Caco-2 (cell line): ENCODE data around the gene DLEC1. TPM values are rescaled to one million over a fixed set of nuclear protein-coding genes. Genes with fewer than 3 reads are reported as not detected.
"Not testable (repeated sequence)": the region's sequence is repeated elsewhere in the genome, so short reads cannot be mapped to it uniquely, and the experiment has no call there.

Experiments used
- BruUV-seq: library from RNA; stranded (reverse); fragments of 400-500 nt; replicated peaks from 2 replicates; lab custom pipeline; 2021; lab: Mats Ljungman, UMichigan
- CTCF ChIA-PET: fragments of 300-600 bp; sonication (Branson Sonifier 250); formaldehyde crosslinking; loops from one replicate; lab custom pipeline; 2022; ENCODE audit warnings: antibody characterized with exemption; lab: Charles Lee
- POLR2A ChIA-PET: fragments of 300-600 bp; sonication (Branson Sonifier 250); formaldehyde crosslinking; loops from one replicate; lab custom pipeline; 2022; ENCODE audit warnings: antibody characterized with exemption; lab: Charles Lee
- DNase-seq, 2 experiments: peaks; one replicate each; pipeline versions ENCODE4 v3.0.0 to v3.0.0-alpha.2; 2020 to 2022
- H3K27me3 ChIP-seq: replicated peaks from 2 replicates; pipeline ENCODE4 v1.6.0; 2011; ENCODE audit warnings: low read length; ENCODE audit not compliant: control insufficient read depth, insufficient read depth
- H3K36me3 ChIP-seq: 2 replicates; pipeline ENCODE4 v1.5.1; 2011; ENCODE audit warnings: low read length; ENCODE audit not compliant: control insufficient read depth, insufficient read depth
- H3K4me1 ChIP-seq: fragments of 250-450 bp; sonication (Bioruptor Pico); 2 replicates; pipeline ENCODE4 v1.5.1; 2020; ENCODE audit warnings: mild to moderate bottlenecking
- H3K4me3 ChIP-seq: 2 replicates; pipeline ENCODE4 v1.5.1; 2011; ENCODE audit warnings: low read depth, mild to moderate bottlenecking, control low read depth, low read length
- H3K9me3 ChIP-seq: fragments of 250-450 bp; sonication (Bioruptor Pico); 2 replicates; pipeline ENCODE4 v1.5.1; 2020; ENCODE audit warnings: mild to moderate bottlenecking, moderate library complexity
- H3K27ac Mint-ChIP-seq: one replicate; pipeline ENCODE4 v1.8.0; 2022; ENCODE audit warnings: mixed read lengths; ENCODE audit not compliant: unreplicated experiment
- H3K27me3 Mint-ChIP-seq: one replicate; pipeline ENCODE4 v1.8.0; 2022; ENCODE audit warnings: mixed read lengths; ENCODE audit not compliant: insufficient read depth, unreplicated experiment
- H3K36me3 Mint-ChIP-seq: one replicate; pipeline ENCODE4 v1.8.0; 2022; ENCODE audit warnings: mild to moderate bottlenecking, mixed read lengths; ENCODE audit not compliant: insufficient read depth, unreplicated experiment
- H3K4me1 Mint-ChIP-seq: one replicate; pipeline ENCODE4 v1.8.0; 2022; ENCODE audit warnings: low read depth, mixed read lengths; ENCODE audit not compliant: unreplicated experiment
- H3K4me3 Mint-ChIP-seq: one replicate; pipeline ENCODE4 v1.8.0; 2022; ENCODE audit warnings: mild to moderate bottlenecking, moderate library complexity, mixed read lengths; ENCODE audit not compliant: unreplicated experiment
- H3K9me3 Mint-ChIP-seq: one replicate; pipeline ENCODE4 v1.8.0; 2022; ENCODE audit warnings: mixed read lengths; ENCODE audit not compliant: unreplicated experiment
- CTCF ChIP-seq, 2 experiments: fragments of 200-600 bp in 1 of 2; IDR thresholded peaks; 1 replicate in 1 of 2; 2 replicates in 1 of 2; pipeline versions ENCODE4 v1.5.1 to v1.8.0; 2011 to 2022; ENCODE audit warnings: antibody characterized with exemption in 1 of 2, control low read depth in 1 of 2, inconsistent platforms in 1 of 2, low read depth in 1 of 2, low read length in 1 of 2, mild to moderate bottlenecking in 1 of 2, moderate library complexity in 1 of 2; ENCODE audit not compliant: insufficient read depth in 1 of 2, severe bottlenecking in 1 of 2, unreplicated experiment in 1 of 2
- intact Hi-C: fragments of 100-400 bp; cut with micrococcal nuclease; formaldehyde crosslinking; loops from one replicate; pipeline ENCODE4 v1.10.0; 2022; ENCODE audit not compliant: unreplicated experiment
- total RNA-seq: library from RNA; stranded (reverse); gene quantifications from 2 replicates; pipeline ENCODE4 v1.2.3, GENCODE V29; 2022

Gene DLEC1
- total RNA-seq, 1 experiment from 2014 or later, result 0.11 TPM

GRCh38 chr3:38131621-38132369, 92.8 kb downstream of the DLEC1 start:
- H3K36me3 ChIP-seq, result peaks cover 26% of the 10 kb centered on the region
- no TSS peak for BruUV-seq
- no peaks in the 10 kb centered on the region for H3K27me3 ChIP-seq
- Mint-ChIP-seq H3K27me3 (no peaks in the 10 kb centered on the region), H3K4me3 (no peak overlapping the region), H3K36me3 (peaks cover 88% of the 10 kb centered on the region), H3K27ac (peak overlapping the region; percentile 82), H3K4me1 (peaks cover 24% of the 10 kb centered on the region), H3K9me3 (no peaks in the 10 kb centered on the region)
- intact Hi-C loops, result loop anchor here (10.0 kb wide), 1 partner anchor 323 kb away; the partner anchor contains the start of gene ACVR2B
- TF ChIP-seq CTCF (IDR thresholded peaks at IDR 0.05; ENCODE audit: insufficient read depth in 1 of 2, low read depth in 1 of 2, low read length in 1 of 2, severe bottlenecking in 1 of 2, unreplicated experiment in 1 of 2), result peak in 1 of 2 experiments; percentile 30
- CTCF ChIA-PET, result no interaction called here
- POLR2A ChIA-PET, result no interaction called here
- H3K9me3 ChIP-seq, result no peaks in the 10 kb centered on the region
- no peak overlapping the region for H3K4me3 ChIP-seq
- peaks cover 66% of the 10 kb centered on the region for H3K4me1 ChIP-seq
- no peak for DNase-seq

GRCh38 chr3:38133209-38133556, 94.2 kb downstream of the DLEC1 start:
- Mint-ChIP-seq H3K4me1 (peaks cover 24% of the 10 kb centered on the region), H3K27me3 (no peaks in the 10 kb centered on the region), H3K36me3 (peaks cover 80% of the 10 kb centered on the region), H3K9me3 (no peaks in the 10 kb centered on the region), H3K4me3 (peak overlapping the region; percentile 95), H3K27ac (peak overlapping the region; percentile 82)
- H3K27me3 ChIP-seq, result no peaks in the 10 kb centered on the region
- TF ChIP-seq CTCF (IDR thresholded peaks at IDR 0.05; ENCODE audit: insufficient read depth in 1 of 2, low read depth in 1 of 2, low read length in 1 of 2, severe bottlenecking in 1 of 2, unreplicated experiment in 1 of 2), result no peak
- no peak for DNase-seq
- intact Hi-C loops, result loop anchor here (1.0 to 10.0 kb wide), 3 partner anchors 9 to 322 kb away; partner anchors contain the start of genes ACVR2B and OXSR1
- H3K4me3 ChIP-seq, result 0 out of 2 replicates have a peak overlapping the region, but pooled peaks have one; percentile 6
- POLR2A ChIA-PET, result interaction anchor here (1.5 to 2.1 kb wide), 2 partner anchors 13 to 32 kb away, joined by 5 to 24 read pairs; partner anchors contain the start of gene OXSR1
- no peaks in the 10 kb centered on the region for H3K9me3 ChIP-seq
- H3K4me1 ChIP-seq, result peaks cover 66% of the 10 kb centered on the region
- CTCF ChIA-PET, result interaction anchor here (0.8 to 1.2 kb wide), 4 partner anchors 15 to 214 kb away, joined by 3 to 8 read pairs (median 3); partner anchors contain the start of genes OXSR1 and XYLB
- TSS peak; percentile 39 for BruUV-seq
- peaks cover 21% of the 10 kb centered on the region for H3K36me3 ChIP-seq

- H3K27me3 ChIP-seq, result no peaks in the 10 kb centered on the region
- peaks cover 21% of the 10 kb centered on the region for H3K36me3 ChIP-seq
- Mint-ChIP-seq H3K36me3 (peaks cover 76% of the 10 kb centered on the region), H3K27ac (peak overlapping the region; percentile 82), H3K9me3 (no peaks in the 10 kb centered on the region), H3K27me3 (no peaks in the 10 kb centered on the region), H3K4me3 (peak overlapping the region; percentile 95), H3K4me1 (peaks cover 24% of the 10 kb centered on the region)
- intact Hi-C loops, result loop anchor here (1.0 to 10.0 kb wide), 3 partner anchors 9 to 321 kb away; partner anchors contain the start of genes ACVR2B and OXSR1
- ChIA-PET CTCF (interaction anchor here (0.8 to 1.2 kb wide), 4 partner anchors 16 to 213 kb away, joined by 3 to 8 read pairs (median 3); partner anchors contain the start of genes OXSR1 and XYLB), POLR2A (interaction anchor here (1.5 to 2.1 kb wide), 2 partner anchors 14 to 32 kb away, joined by 5 to 24 read pairs; partner anchors contain the start of gene OXSR1)
- H3K9me3 ChIP-seq, result no peaks in the 10 kb centered on the region
- H3K4me3 ChIP-seq, result no peak overlapping the region
- H3K4me1 ChIP-seq, result peaks cover 64% of the 10 kb centered on the region
- no TSS peak for BruUV-seq
- no peak for TF ChIP-seq CTCF (IDR thresholded peaks at IDR 0.05; ENCODE audit: insufficient read depth in 1 of 2, low read depth in 1 of 2, low read length in 1 of 2, severe bottlenecking in 1 of 2, unreplicated experiment in 1 of 2)
- DNase-seq, result peak; percentile 80 to 87
These were observed 94.8 kb downstream of the DLEC1 start for GRCh38 chr3:38133557-38134405.

DNA sequence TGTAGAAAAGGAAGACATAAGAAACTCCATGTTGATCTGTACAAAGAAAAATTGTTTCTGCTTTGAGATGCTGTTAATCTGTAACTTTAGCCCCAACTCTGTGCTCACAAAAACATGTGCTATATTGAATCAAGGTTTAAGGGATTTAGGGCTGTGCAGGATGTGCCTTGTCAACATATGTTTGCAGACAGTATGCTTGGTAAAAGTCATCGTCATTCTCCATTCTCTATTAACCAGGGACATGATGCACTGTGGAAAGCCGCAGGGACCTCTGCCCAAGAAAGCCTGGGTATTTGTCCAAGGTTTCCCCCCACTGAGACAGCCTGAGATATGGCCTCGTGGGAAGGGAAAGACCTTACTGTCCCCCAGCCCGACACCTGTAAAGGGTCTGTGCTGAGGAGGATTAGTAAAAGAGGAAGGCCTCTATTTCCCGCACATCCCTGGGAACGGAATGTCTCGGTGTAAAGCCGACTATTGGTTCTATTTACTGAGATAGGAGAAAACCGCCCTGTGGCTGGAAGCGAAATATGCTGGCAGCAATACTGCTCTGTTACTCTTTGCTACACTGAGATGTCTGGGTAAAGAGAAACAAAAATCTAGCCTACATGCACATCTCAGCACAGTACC, 95.6 kb downstream of the DLEC1 start:
- H3K27me3 ChIP-seq, H3K9me3 Mint-ChIP-seq, H3K9me3 ChIP-seq, BruUV-seq, CTCF ChIA-PET, H3K27me3 Mint-ChIP-seq: not testable (repeated sequence)
- Mint-ChIP-seq H3K4me1 (peaks cover 27% of the 10 kb centered on the region), H3K27ac (peak overlapping the region; percentile 82), H3K4me3 (peak overlapping the region; percentile 95), H3K36me3 (peaks cover 68% of the 10 kb centered on the region)
- peak overlapping the region; percentile 91 for H3K4me3 ChIP-seq
- DNase-seq, result peak in 1 of 2 experiments; percentile 38
- POLR2A ChIA-PET, result interaction anchor here (1.5 to 2.1 kb wide), 2 partner anchors 15 to 31 kb away, joined by 5 to 24 read pairs; partner anchors contain the start of gene OXSR1
- intact Hi-C loops, result loop anchor here (5.0 to 10.0 kb wide), 2 partner anchors 103 to 320 kb away; partner anchors contain the start of gene ACVR2B
- H3K36me3 ChIP-seq, result peaks cover 15% of the 10 kb centered on the region
- H3K4me1 ChIP-seq, result peaks cover 61% of the 10 kb centered on the region
